Measurements from ENCODE around the gene CLCN6. TPM values are rescaled to one million over a fixed set of nuclear protein-coding genes. Genes with fewer than 3 reads are reported as not detected.

Gene CLCN6
- total and polyA plus RNA-seq, 2 of the 8 experiments (the other 6 are each of a cell fraction or from before 2014, with no cell fraction given) = 15.7 to 26.0 TPM

DNA sequence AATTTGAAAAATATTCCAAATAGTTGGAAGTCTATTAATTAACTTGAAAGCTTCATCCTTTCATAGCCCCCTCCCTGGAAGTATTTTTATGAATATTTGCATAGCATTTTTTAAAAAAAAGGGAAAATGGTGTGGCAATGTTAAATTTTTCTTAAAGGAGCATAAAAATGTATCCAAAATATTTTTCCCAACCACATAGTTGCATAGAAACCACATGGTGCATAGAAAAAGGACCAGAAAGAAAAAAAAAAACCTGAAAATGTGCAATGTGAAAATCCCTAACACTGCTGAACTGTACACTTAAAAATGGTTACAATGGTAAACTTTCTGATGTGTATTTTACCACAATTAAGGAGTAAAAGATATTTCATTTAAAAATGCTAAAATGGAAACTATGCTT, 36.0 kb upstream of the CLCN6 start:
- H3K14ac ChIP-seq (ENCODE audit: insufficient read length) = no peak overlapping the region
- no peaks in the 10 kb centered on the region for H4K20me1 ChIP-seq (replicated peaks in 1 of 2; ENCODE audit: control insufficient read depth in 1 of 2, insufficient read depth in 2 of 2, low read length in 2 of 2)
- no peak overlapping the region for H2BK120ac ChIP-seq (replicated peaks; ENCODE audit: low read depth, low read length)
- no peak overlapping the region for H4K91ac ChIP-seq (replicated peaks; ENCODE audit: insufficient read length, low read length)
- no peak overlapping the region for H3K4ac ChIP-seq (replicated peaks; ENCODE audit: insufficient read length, low read depth, low read length)
- H3K9ac ChIP-seq (replicated peaks in 1 of 4; ENCODE audit: extremely low read depth in 1 of 4, low read depth in 3 of 4, low read length in 3 of 4) = no peak overlapping the region
- no peaks in the 10 kb centered on the region for H3K23me2 ChIP-seq (ENCODE audit: low read depth, low read length)
- DNase-seq (ENCODE audit: low read depth in 1 of 2, low spot score in 2 of 2) (no peak), FAIRE-seq (no peak)
- no peaks in the 10 kb centered on the region for H3K36me3 ChIP-seq (ENCODE audit: control insufficient read depth in 2 of 4, insufficient read depth in 4 of 4, low read length in 3 of 4)
- no peaks in the 10 kb centered on the region for H3K79me2 ChIP-seq (ENCODE audit: control insufficient read depth in 1 of 2, insufficient read depth in 2 of 2, low read length in 2 of 2)
- no peak overlapping the region for H3K18ac ChIP-seq (ENCODE audit: extremely low read depth, low read length)
- ChIA-PET POLR2A (ENCODE audit: partially characterized antibody) (interaction anchor here (0.7 to 1.0 kb wide), 2 partner anchors 8 to 582 kb away, joined by 3 read pairs; no protein-coding TSS in a partner anchor), CTCF (ENCODE audit: partially characterized antibody) (interaction anchor here (0.7 to 1.3 kb wide), 3 partner anchors 10 to 594 kb away, joined by 3 to 5 read pairs (median 3); no protein-coding TSS in a partner anchor)
- peaks cover 0 to 4% (median 0%) of the 10 kb centered on the region in 4 experiments; a peak in 3 of 7 replicates for H3K27me3 ChIP-seq (replicated peaks in 1 of 4; ENCODE audit: control insufficient read depth in 3 of 4, extremely low read depth in 1 of 4, insufficient read depth in 3 of 4, low read length in 3 of 4)
- H3K4me3 ChIP-seq (ENCODE audit: extremely low read depth in 1 of 4, insufficient read depth in 2 of 4, low read depth in 3 of 4, low read length in 4 of 4) = no peak overlapping the region
- H2BK20ac ChIP-seq (ENCODE audit: low read length) = no peak overlapping the region
- no peak overlapping the region for H2AK5ac ChIP-seq (ENCODE audit: low read depth, low read length)
- no peak overlapping the region for H4K5ac ChIP-seq (ENCODE audit: insufficient read length, low read depth, low read length)
- no peak overlapping the region for H2BK5ac ChIP-seq (ENCODE audit: low read depth, low read length)
- H3K4me2 ChIP-seq (ENCODE audit: insufficient read depth in 1 of 2, low read depth in 2 of 2, low read length in 2 of 2) = no peak overlapping the region
- no peak overlapping the region for H3K56ac ChIP-seq (replicated peaks; ENCODE audit: insufficient read length, low read depth, low read length)
- no peak overlapping the region for H4K8ac ChIP-seq (ENCODE audit: extremely low read depth, insufficient read depth, low read length)
- no peaks in the 10 kb centered on the region for H3K79me1 ChIP-seq (ENCODE audit: low read depth, low read length)
- no peak overlapping the region for H2BK15ac ChIP-seq (ENCODE audit: low read length)
- H2BK12ac ChIP-seq (ENCODE audit: low read depth, low read length) = no peak overlapping the region
- no peak overlapping the region for H3K27ac ChIP-seq (ENCODE audit: low read depth, low read length)
- no peak overlapping the region for H3K23ac ChIP-seq (ENCODE audit: insufficient read length)
- no peak overlapping the region for H2AFZ ChIP-seq (ENCODE audit: low read length)
- no peaks in the 10 kb centered on the region for H3K9me3 ChIP-seq (ENCODE audit: insufficient read depth in 2 of 2, low read depth in 1 of 2, low read length in 1 of 2)
- H3K4me1 ChIP-seq (replicated peaks in 1 of 4; ENCODE audit: control insufficient read depth in 3 of 4, insufficient read depth in 4 of 4, low read length in 3 of 4) = no peaks in the 10 kb centered on the region
- TF ChIP-seq RNF2 (IDR thresholded peaks at IDR 0.05; ENCODE audit: borderline replicate concordance, low read depth, low read length, missing control alignments, poor library complexity, severe bottlenecking) = no peak
- TF ChIP-seq KDM5A (IDR thresholded peaks at IDR 0.05; ENCODE audit: low read length) = no peak
- no peak for TF ChIP-seq SIN3A (conservative IDR thresholded peaks at IDR 0.05 in 1 of 2, IDR thresholded peaks at IDR 0.05 in 1 of 2; ENCODE audit: low read depth in 1 of 2, low read length in 2 of 2)
- no peak for TF ChIP-seq KDM1A (IDR thresholded peaks at IDR 0.05; ENCODE audit: borderline replicate concordance, low read length)
- no peak for TF ChIP-seq CBX8 (IDR thresholded peaks at IDR 0.05; ENCODE audit: borderline replicate concordance, low read depth, low read length)
- TF ChIP-seq CHD1 (IDR thresholded peaks at IDR 0.05; ENCODE audit: low read depth, low read length) = no peak
